Kidney (tissue), 14 donors: ENCODE data around the gene TMX2. TPM values are rescaled to one million over a fixed set of nuclear protein-coding genes. Genes with fewer than 3 reads are reported as not detected.

Experiments
- DNase-seq, 5 donors: peaks; one replicate each; pipeline ENCODE4 v3.0.0-alpha.2; 2013 to 2020
- FAIRE-seq: peaks from 2 replicates; lab custom pipeline; 2012; peaks lifted over from hg19 to GRCh38; lab: Jason Lieb, UNC
- H3K27ac ChIP-seq, 2 donors: one replicate each; pipeline ENCODE4 v1.7.0; 2013; ENCODE audit warnings: low read depth in 2 of 2, low read length in 2 of 2, inconsistent platforms in 1 of 2
- H3K27me3 ChIP-seq: one replicate; pipeline ENCODE4 v1.7.1; 2013; ENCODE audit warnings: low read length, inconsistent platforms; ENCODE audit not compliant: control insufficient read depth, insufficient read depth
- H3K36me3 ChIP-seq, 3 donors: one replicate each; pipeline versions ENCODE4 v1.7.0 to v1.7.1; 2013; ENCODE audit warnings: low read length in 3 of 3, control low read depth in 1 of 3, inconsistent platforms in 1 of 3; ENCODE audit not compliant: insufficient read depth in 3 of 3, control insufficient read depth in 2 of 3
- H3K4me1 ChIP-seq, 3 donors: one replicate each; pipeline versions ENCODE4 v1.7.0 to v1.7.1; 2013; ENCODE audit warnings: low read length in 3 of 3, inconsistent platforms in 1 of 3, low read depth in 1 of 3; ENCODE audit not compliant: control insufficient read depth in 2 of 3, insufficient read depth in 2 of 3
- H3K4me3 ChIP-seq, 3 donors: one replicate each; pipeline versions ENCODE4 v1.7.0 to v1.8.1; 2013; ENCODE audit warnings: low read length in 3 of 3, control low read depth in 1 of 3, inconsistent platforms in 1 of 3
- H3K9ac ChIP-seq, 3 donors: one replicate each; pipeline versions ENCODE4 v1.7.0 to v1.7.1; 2013; ENCODE audit warnings: low read length in 3 of 3, control low read depth in 1 of 3, inconsistent platforms in 1 of 3
- H3K9me3 ChIP-seq, 3 donors: one replicate each; pipeline versions ENCODE4 v1.7.0 to v1.7.1; 2013; ENCODE audit warnings: low read length in 3 of 3, control low read depth in 1 of 3, inconsistent platforms in 1 of 3; ENCODE audit not compliant: control insufficient read depth in 2 of 3, insufficient read depth in 1 of 3
- intact Hi-C: fragments of 100-400 bp; cut with DNase I; formaldehyde crosslinking; loops from one replicate; pipeline ENCODE4 v1.11.1; 2022
- polyA plus RNA-seq: library from polyadenylated mRNA; stranded (reverse); fragments of 350-450 nt; fragmentation: Illumina TruSeq; extraction: RNeasy Lipid Tissue Mini Kit (QIAGEN cat#74804); gene quantifications from one replicate; pipeline ENCODE4 v1.2.3, GENCODE V29; 2014; ENCODE audit warnings: low read depth, low replicate concordance; ENCODE audit not compliant: insufficient read depth
- total RNA-seq: library from RNA; stranded (reverse); fragmentation: NEBNext Ultra II Directional; extraction: Animal tissue kit (Norgen Biotek cat#: 25700); gene quantifications from one replicate; pipeline ENCODE4 v1.2.1, GENCODE V29; 2021
- TF ChIP-seq, protein P1 (sequence below): IDR thresholded peaks from 3 replicates; pipeline ENCODE4 v1.5.1; 2012; ENCODE audit warnings: mild to moderate bottlenecking, moderate library complexity, borderline replicate concordance; ENCODE audit not compliant: insufficient read depth; ENCODE audit errors: extremely low read depth
- donor health status: control.
- donor health status: control.
- donor health status: control.
- donor health status: control.
- donor health status: control.
- donor health status: DM: yes; HTN: yes; CAD: no.
- donor health status: Normal renal cell carcinoma (clear cell type).

Gene TMX2
- total and polyA plus RNA-seq, 2 donors from 2014 or later = 86.1 to 133 TPM

DNA sequence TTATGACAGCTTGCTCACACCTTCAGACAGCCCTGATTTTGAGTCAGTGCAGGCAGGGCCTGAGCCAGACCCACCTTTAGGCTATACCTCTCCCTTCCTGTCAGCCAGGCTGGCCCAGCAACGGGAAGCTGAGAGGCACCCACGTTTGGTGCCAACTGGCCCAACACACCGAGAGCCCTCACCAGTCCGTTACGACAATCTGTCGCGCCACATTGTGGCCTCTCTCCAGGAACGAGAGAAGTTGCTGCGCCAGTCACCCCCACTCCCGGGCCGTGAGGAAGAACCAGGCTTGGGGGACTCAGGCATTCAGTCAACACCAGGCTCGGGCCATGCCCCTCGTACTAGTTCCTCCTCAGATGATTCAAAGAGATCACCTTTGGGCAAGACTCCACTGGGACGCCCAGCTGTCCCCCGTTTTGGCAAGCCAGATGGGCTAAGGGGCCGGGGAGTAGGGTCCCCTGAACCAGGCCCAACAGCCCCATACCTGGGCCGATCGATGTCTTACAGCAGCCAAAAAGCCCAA lies 13.5 kb upstream of the TMX2 start:
- Histone ChIP-seq H3K9me3 (no peaks in the 10 kb centered on the region), H3K27ac (no peak overlapping the region), H3K27me3 (no peaks in the 10 kb centered on the region), H3K36me3 (peaks cover 7 to 60% (median 35%) of the 10 kb centered on the region in 3 donors), H3K9ac (no peak overlapping the region), H3K4me1 (no peaks in the 10 kb centered on the region), H3K4me3 (no peak overlapping the region)
- DNase-seq (no peak), FAIRE-seq (no peak)
- TF ChIP-seq, protein P1, sequence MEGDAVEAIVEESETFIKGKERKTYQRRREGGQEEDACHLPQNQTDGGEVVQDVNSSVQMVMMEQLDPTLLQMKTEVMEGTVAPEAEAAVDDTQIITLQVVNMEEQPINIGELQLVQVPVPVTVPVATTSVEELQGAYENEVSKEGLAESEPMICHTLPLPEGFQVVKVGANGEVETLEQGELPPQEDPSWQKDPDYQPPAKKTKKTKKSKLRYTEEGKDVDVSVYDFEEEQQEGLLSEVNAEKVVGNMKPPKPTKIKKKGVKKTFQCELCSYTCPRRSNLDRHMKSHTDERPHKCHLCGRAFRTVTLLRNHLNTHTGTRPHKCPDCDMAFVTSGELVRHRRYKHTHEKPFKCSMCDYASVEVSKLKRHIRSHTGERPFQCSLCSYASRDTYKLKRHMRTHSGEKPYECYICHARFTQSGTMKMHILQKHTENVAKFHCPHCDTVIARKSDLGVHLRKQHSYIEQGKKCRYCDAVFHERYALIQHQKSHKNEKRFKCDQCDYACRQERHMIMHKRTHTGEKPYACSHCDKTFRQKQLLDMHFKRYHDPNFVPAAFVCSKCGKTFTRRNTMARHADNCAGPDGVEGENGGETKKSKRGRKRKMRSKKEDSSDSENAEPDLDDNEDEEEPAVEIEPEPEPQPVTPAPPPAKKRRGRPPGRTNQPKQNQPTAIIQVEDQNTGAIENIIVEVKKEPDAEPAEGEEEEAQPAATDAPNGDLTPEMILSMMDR = no peak
- intact Hi-C loops = no loop called here

DNA sequence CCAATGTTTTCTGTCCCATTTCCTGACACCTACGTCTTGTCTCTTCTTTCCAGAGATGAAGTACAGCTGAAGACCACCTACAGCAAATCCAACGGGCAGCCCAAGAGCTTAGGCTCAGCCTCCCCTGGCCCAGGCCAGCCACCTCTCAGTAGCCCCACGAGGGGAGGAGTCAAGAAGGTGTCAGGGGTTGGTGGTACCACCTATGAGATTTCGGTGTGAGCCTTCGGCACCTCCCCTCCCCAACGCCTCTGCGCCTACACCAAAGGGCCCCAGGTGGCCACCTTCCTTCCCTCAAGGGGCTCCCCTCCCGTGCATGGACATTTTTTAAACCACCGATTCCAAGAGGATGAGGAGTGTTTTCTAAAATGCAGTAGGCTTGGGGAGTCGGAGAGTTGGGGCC lies 12.6 kb upstream of the TMX2 start:
- Histone ChIP-seq H3K27ac (no peak overlapping the region), H3K27me3 (no peaks in the 10 kb centered on the region), H3K9ac (no peak overlapping the region), H3K36me3 (peaks cover 5 to 59% (median 38%) of the 10 kb centered on the region in 3 donors), H3K9me3 (no peaks in the 10 kb centered on the region), H3K4me1 (no peaks in the 10 kb centered on the region), H3K4me3 (no peak overlapping the region)
- intact Hi-C loops = no loop called here
- FAIRE-seq = no peak
- DNase-seq = no peak
- TF ChIP-seq, protein P1 = no peak

DNA sequence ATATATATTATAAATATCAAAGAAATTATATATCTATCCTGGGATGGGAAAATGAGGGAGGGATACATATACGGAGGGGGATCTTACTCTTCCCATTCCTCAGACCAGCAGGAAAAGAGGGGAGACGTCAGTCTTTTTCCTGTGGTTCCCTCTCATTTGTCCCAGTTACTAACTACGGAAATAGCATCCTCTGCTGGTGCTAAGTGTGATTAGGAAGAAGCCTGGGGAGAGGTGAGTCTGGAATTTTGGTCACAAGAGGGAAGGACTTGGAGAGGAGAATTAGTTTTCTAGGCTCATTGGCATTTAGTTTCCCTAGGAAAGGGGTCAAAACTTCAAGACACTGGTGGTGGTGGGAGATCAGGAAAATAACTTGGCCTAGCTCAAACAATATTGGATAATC lies 12.0 kb upstream of the TMX2 start:
- DNase-seq (no peak), FAIRE-seq (no peak)
- H3K9ac ChIP-seq = no peak overlapping the region
- TF ChIP-seq, protein P1 = no peak
- no peaks in the 10 kb centered on the region for H3K9me3 ChIP-seq
- H3K36me3 ChIP-seq = peaks cover 3 to 57% (median 41%) of the 10 kb centered on the region in 3 donors
- no peaks in the 10 kb centered on the region for H3K4me1 ChIP-seq
- H3K27ac ChIP-seq = no peak overlapping the region
- intact Hi-C loops = no loop called here
- no peak overlapping the region for H3K4me3 ChIP-seq
- no peaks in the 10 kb centered on the region for H3K27me3 ChIP-seq

DNA sequence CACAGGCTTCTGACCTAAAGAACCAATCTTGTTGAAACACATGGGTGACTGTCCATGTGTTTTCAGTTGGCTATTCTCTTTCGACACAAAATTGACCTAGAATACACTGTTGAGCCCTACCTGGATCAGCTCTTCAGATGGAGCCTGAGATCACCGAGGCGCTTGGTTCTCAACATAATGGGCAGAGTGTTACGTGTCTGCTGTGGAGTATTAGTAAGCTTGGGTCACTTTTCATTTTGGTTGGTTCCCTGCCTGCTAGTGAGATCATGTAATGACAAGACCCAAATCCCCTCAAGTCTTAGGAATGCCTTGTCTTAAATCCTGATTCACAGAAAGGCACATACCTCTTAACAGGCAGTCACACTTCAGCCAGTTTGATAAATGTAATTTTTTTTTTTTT lies 9.1 kb upstream of the TMX2 start:
- H3K36me3 ChIP-seq = peaks cover 0 to 38% (median 23%) of the 10 kb centered on the region in 3 donors
- no peak for FAIRE-seq
- H3K9ac ChIP-seq = no peak overlapping the region

More for the DNA sequence above, 9.1 kb upstream of the TMX2 start:
- Histone ChIP-seq H3K9me3 (no peaks in the 10 kb centered on the region), H3K4me3 (no peak overlapping the region), H3K27ac (no peak overlapping the region), H3K4me1 (no peaks in the 10 kb centered on the region), H3K27me3 (no peaks in the 10 kb centered on the region)
- no peak for DNase-seq
- intact Hi-C loops = no loop called here
- TF ChIP-seq, protein P1 = no peak
